ENCODE measurements around the gene DUSP14.

DNA sequence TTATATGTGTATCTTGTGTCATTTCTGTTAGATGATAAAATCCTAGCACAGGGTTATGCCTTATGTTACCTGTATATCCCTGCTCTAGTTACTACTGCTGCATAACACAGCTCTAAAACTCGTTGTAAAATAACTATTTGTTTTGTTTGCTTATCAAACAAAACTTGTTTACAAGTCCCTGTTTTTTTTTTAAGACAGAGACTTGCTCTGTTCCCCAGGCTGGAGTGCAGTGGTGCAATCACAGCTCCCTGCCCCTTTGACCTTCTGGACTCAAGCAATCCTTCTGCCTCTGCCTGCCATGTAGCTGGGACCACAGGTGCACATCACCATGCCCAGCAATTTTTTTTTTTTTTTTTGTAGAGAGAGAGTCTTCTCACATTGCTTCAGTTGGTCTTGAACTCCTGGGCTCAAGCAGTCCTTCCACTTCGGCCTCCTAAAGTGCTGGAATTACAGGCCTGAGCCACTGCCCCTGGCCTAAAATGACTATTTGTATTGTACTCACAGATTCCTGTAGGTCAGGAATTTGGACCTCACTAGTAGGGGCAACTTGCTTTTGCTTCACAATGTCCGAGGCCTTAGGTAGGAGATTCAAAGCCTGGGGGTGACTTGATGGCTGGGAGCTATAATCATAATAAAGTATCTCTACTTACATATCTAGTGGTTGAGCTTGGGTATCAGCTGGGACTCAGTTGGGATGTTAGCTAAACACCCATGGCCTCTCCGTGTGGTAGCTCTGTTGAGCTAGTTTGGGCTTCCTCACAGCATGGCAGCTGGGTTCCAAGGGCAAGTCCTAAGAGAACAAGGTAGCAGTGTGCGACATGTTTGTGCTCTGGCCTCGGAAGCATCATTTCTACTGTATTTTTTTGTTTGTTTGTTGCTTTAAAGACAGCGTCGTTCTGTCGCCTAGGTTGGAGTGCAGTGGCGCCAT is 12.6 kb downstream of the DUSP14 start:
- TF ChIP-seq POLR2A (IDR thresholded peaks at IDR 0.05; ENCODE audit: low read depth, low read length) (no peak), TAF1 (IDR thresholded peaks at IDR 0.05; ENCODE audit: low read depth, low read length) (no peak), POLR2AphosphoS5 (IDR thresholded peaks at IDR 0.05; ENCODE audit: low read depth, low read length) (no peak), SPI1 (IDR thresholded peaks at IDR 0.05; ENCODE audit: low read depth, low read length) (no peak), PAX5 (IDR thresholded peaks at IDR 0.05; ENCODE audit: insufficient read depth, low read length, severe bottlenecking) (no peak)
